HepG2 (cell line): ENCODE data around the gene DOCK10. TPM values are rescaled to one million over a fixed set of nuclear protein-coding genes. Genes with fewer than 3 reads are reported as not detected.

Experiments used
- ATAC-seq: fragments of 200-7000 bp; cut with Tn5 transposase; 3 replicates; pipeline ENCODE4 v1.9.1; 2020; ENCODE audit warnings: mild to moderate bottlenecking, moderate library complexity
- BruUV-seq: library from RNA; stranded (reverse); fragments of 400-500 nt; replicated peaks from 2 replicates; lab custom pipeline; 2021; lab: Mats Ljungman, UMichigan
- CTCF ChIA-PET: fragments of 300-600 bp; formaldehyde crosslinking; extraction: SDS; loops from one replicate; lab custom pipeline; 2021; ENCODE audit warnings: low total read pairs, inconsistent platforms, low intra/inter-chr PET ratio; lab: Yijun Ruan, JAX
- POLR2A ChIA-PET: fragments of 350-600 bp; sonication (Branson Sonifier 250); formaldehyde crosslinking; loops from one replicate; lab custom pipeline; 2020; ENCODE audit warnings: antibody characterized with exemption, inconsistent platforms; lab: Yijun Ruan, JAX
- DNase-seq: peaks from one replicate; pipeline ENCODE4 v3.0.0-alpha.2; 2015; ENCODE audit warnings: low spot score
- FAIRE-seq: peaks from 3 replicates; lab custom pipeline; 2011; peaks lifted over from hg19 to GRCh38; lab: Jason Lieb, UNC
- H2AFZ ChIP-seq: one replicate; pipeline ENCODE4 v1.6.1; 2011; ENCODE audit warnings: low read length, inconsistent platforms
- H3K27ac ChIP-seq: fragments of 300-600 bp; 3 replicates; pipeline ENCODE4 v1.8.0; 2011; ENCODE audit warnings: mixed run types, mild to moderate bottlenecking, mixed read lengths, low read length, inconsistent platforms; ENCODE audit not compliant: insufficient read depth; ENCODE audit errors: extremely low read length
- H3K27me3 ChIP-seq, 2 experiments: fragments of 200-600 bp in 1 of 2; 2 replicates in 1 of 2; 3 replicates in 1 of 2; pipeline versions ENCODE4 v1.6.0 to v1.8.0; 2011; ENCODE audit warnings: low read length in 2 of 2, mild to moderate bottlenecking in 2 of 2, moderate library complexity in 2 of 2, inconsistent platforms in 1 of 2; ENCODE audit not compliant: insufficient read depth in 2 of 2, control insufficient read depth in 1 of 2
- H3K36me3 ChIP-seq, 2 experiments: fragments of 200-600 bp in 1 of 2; replicated peaks in 1 of 2; 2 replicates in 1 of 2; 3 replicates in 1 of 2; pipeline versions ENCODE4 v1.5.1 to v1.8.0; 2011; ENCODE audit warnings: low read length in 2 of 2, inconsistent platforms in 1 of 2; ENCODE audit not compliant: insufficient read depth in 2 of 2, control insufficient read depth in 1 of 2
- H3K4me1 ChIP-seq: 2 replicates; pipeline ENCODE4 v1.5.1; 2012; ENCODE audit warnings: low read length, inconsistent platforms; ENCODE audit not compliant: insufficient read depth
- H3K4me2 ChIP-seq: 2 replicates; pipeline ENCODE4 v1.6.0; 2011; ENCODE audit warnings: low read depth, low read length, inconsistent platforms
- H3K4me3 ChIP-seq, 3 experiments: fragments of 200-600 bp in 1 of 3; sonication (generic), shearing (Covaris generic) in 1 of 3; replicated peaks in 1 of 3; 2 replicates each; pipeline ENCODE4 v1.5.1; 2011 to 2016; ENCODE audit warnings: low read length in 3 of 3, inconsistent platforms in 2 of 3, low read depth in 2 of 3, mild to moderate bottlenecking in 2 of 3, control low read depth in 1 of 3, mixed read lengths in 1 of 3; ENCODE audit not compliant: insufficient read depth in 1 of 3
- H3K79me2 ChIP-seq: one replicate; pipeline ENCODE4 v1.6.1; 2011; ENCODE audit warnings: low read length, inconsistent platforms; ENCODE audit not compliant: insufficient read depth
- H3K9ac ChIP-seq: 2 replicates; pipeline ENCODE4 v1.6.0; 2011; ENCODE audit warnings: mild to moderate bottlenecking, low read depth, low read length, inconsistent platforms; ENCODE audit not compliant: insufficient read depth
- H3K9me3 ChIP-seq: 2 replicates; pipeline ENCODE4 v1.5.1; 2012; ENCODE audit warnings: mild to moderate bottlenecking, low read length
- H4K20me1 ChIP-seq: 2 replicates; pipeline ENCODE4 v1.6.0; 2011; ENCODE audit warnings: inconsistent platforms, mild to moderate bottlenecking, low read length, moderate library complexity; ENCODE audit not compliant: insufficient read depth
- ARHGAP35 ChIP-seq: sonication (generic); formaldehyde crosslinking; IDR thresholded peaks from 2 replicates; pipeline ENCODE4 v1.9.0; 2022; ENCODE audit warnings: mild to moderate bottlenecking, inconsistent platforms, moderate library complexity, missing genetic modification reagents, borderline replicate concordance
- CREM ChIP-seq, 2 experiments: sonication (generic) in 1 of 2; formaldehyde crosslinking in 1 of 2; IDR thresholded peaks; 2 replicates each; pipeline versions ENCODE4 v1.4.0 to v1.6.1; 2016 to 2020; ENCODE audit warnings: antibody characterized with exemption in 1 of 2, mild to moderate bottlenecking in 1 of 2, missing genetic modification reagents in 1 of 2
- HOMEZ ChIP-seq: IDR thresholded peaks from 2 replicates; pipeline ENCODE4 v1.6.1; 2016; ENCODE audit warnings: low read depth
- IRX3 ChIP-seq: sonication (generic); formaldehyde crosslinking; IDR thresholded peaks from 2 replicates; pipeline ENCODE4 v1.8.1; 2023; ENCODE audit warnings: mild to moderate bottlenecking, low read depth, missing genetic modification reagents, borderline replicate concordance
- MTA3 ChIP-seq: sonication (generic); formaldehyde crosslinking; IDR thresholded peaks from 2 replicates; pipeline ENCODE4 v1.4.0; 2020; ENCODE audit warnings: missing genetic modification reagents
- NR2F1 ChIP-seq, 2 experiments: fragments of 450-650 bp in 1 of 2; formaldehyde crosslinking in 1 of 2; IDR thresholded peaks; 2 replicates each; pipeline versions ENCODE4 v1.5.0 to v1.6.1; 2016 to 2020; ENCODE audit warnings: mild to moderate bottlenecking in 1 of 2, missing compliant biosample characterization in 1 of 2, missing genetic modification reagents in 1 of 2, moderate library complexity in 1 of 2
- PREB ChIP-seq: sonication (generic); formaldehyde crosslinking; IDR thresholded peaks from 2 replicates; pipeline ENCODE4 v1.4.0; 2020; ENCODE audit warnings: missing genetic modification reagents
- RBM22 ChIP-seq: fragments of 200-400 bp; formaldehyde crosslinking; optimal IDR thresholded peaks from 2 replicates; pipeline ENCODE3; 2017; ENCODE audit warnings: mild to moderate bottlenecking, low read length, moderate library complexity
- RERE ChIP-seq: IDR thresholded peaks from 2 replicates; pipeline ENCODE4 v1.6.1; 2016; ENCODE audit warnings: low read depth, missing genetic modification reagents, missing compliant biosample characterization
- ZC3H4 ChIP-seq: sonication (generic); formaldehyde crosslinking; IDR thresholded peaks from 2 replicates; pipeline ENCODE4 v1.4.0; 2020; ENCODE audit warnings: missing genetic modification reagents, borderline replicate concordance
- ZNF674 ChIP-seq: sonication (generic); formaldehyde crosslinking; IDR thresholded peaks from 2 replicates; pipeline ENCODE4 v1.5.0; 2020; ENCODE audit warnings: low read depth, mild to moderate bottlenecking, missing genetic modification reagents
- ZNF703 ChIP-seq: sonication (generic); formaldehyde crosslinking; IDR thresholded peaks from 2 replicates; pipeline ENCODE4 v1.5.1; 2020; ENCODE audit warnings: missing genetic modification reagents, mild to moderate bottlenecking, moderate library complexity, borderline replicate concordance
- ZNF749 ChIP-seq: sonication (generic); formaldehyde crosslinking; IDR thresholded peaks from 2 replicates; pipeline ENCODE4 v1.8.0; 2022; ENCODE audit warnings: mild to moderate bottlenecking, missing genetic modification reagents, moderate library complexity, borderline replicate concordance
- ZSCAN12 ChIP-seq: sonication (generic); formaldehyde crosslinking; IDR thresholded peaks from 2 replicates; pipeline ENCODE4 v1.9.0; 2021; ENCODE audit warnings: mild to moderate bottlenecking, missing genetic modification reagents
- WGBS: methylation state at CpG from one replicate; pipeline ENCODE4 v1.1.6; 2017; ENCODE audit warnings: low lambda C conversion rate; 5-methylcytosine and 5-hydroxymethylcytosine counted together
- in situ Hi-C: cut with HindIII; loops from 2 replicates; pipeline ENCODE4 v1.10.0; 2017; ENCODE audit warnings: low pct_unique_long_range_greater_than_20kb; ENCODE audit not compliant: extremely low pct_ligation_motif_present
- intact Hi-C: fragments of 100-400 bp; cut with micrococcal nuclease; formaldehyde crosslinking; loops from one replicate; pipeline ENCODE4 v1.10.0; 2022; ENCODE audit not compliant: unreplicated experiment
- polyA plus RNA-seq, 8 experiments: library from polyadenylated mRNA; depleted of rRNA in 3 of 8; stranded (reverse) in 7 of 8; unstranded in 1 of 8; fragments of >200 nt; fragmentation: Illumina TruSeq in 4 of 8; extraction: Trizol in 4 of 8; gene quantifications; 2 replicates each; pipeline versions ENCODE4 v1.2.1 to v1.2.3, GENCODE V29; 2011 to 2016; ENCODE audit warnings: low read depth in 4 of 8, missing spikeins in 1 of 8, mixed read lengths in 1 of 8; ENCODE audit not compliant: insufficient read depth in 1 of 8
- total RNA-seq, 5 experiments: library from RNA; depleted of rRNA; stranded (reverse); fragments of >200 nt; fragmentation: Illumina TruSeq; extraction: Trizol; gene quantifications; 2 replicates each; pipeline ENCODE4 v1.2.3, GENCODE V29; 2016; ENCODE audit warnings: low read depth in 1 of 5

Gene DOCK10
- total and polyA plus RNA-seq, 2 of the 13 experiments (the other 11 are each of a cell fraction or from before 2014, with no cell fraction given), result not detected

GRCh38 chr2:224813578-224813977 is 228.7 kb downstream of the DOCK10 start:
- no peak for FAIRE-seq
- intact Hi-C loops (no loop called here), in situ Hi-C loops (no loop called here)
- ChIA-PET CTCF (no interaction called here), POLR2A (no interaction called here)
- no peak overlapping the region for H3K4me2 ChIP-seq
- H3K9me3 ChIP-seq, result no peaks in the 10 kb centered on the region
- no peak overlapping the region for H3K4me3 ChIP-seq
- H3K27ac ChIP-seq, result no peak overlapping the region
- no peak for DNase-seq
- no peaks in the 10 kb centered on the region for H3K4me1 ChIP-seq
- ATAC-seq, result no peak
- no TSS peak for BruUV-seq
- H3K79me2 ChIP-seq, result no peaks in the 10 kb centered on the region
- no peak for TF ChIP-seq PREB
- TF ChIP-seq MTA3 (CRISPR knock-in tag), result no peak
- TF ChIP-seq NR2F1 (CRISPR knock-in tag; IDR thresholded peaks at IDR 0.05), result no peak
- no peak for TF ChIP-seq CREM (IDR thresholded peaks at IDR 0.05)
- TF ChIP-seq CREM (CRISPR knock-in tag; IDR thresholded peaks at IDR 0.05), result no peak
- no peak for TF ChIP-seq ZNF674 (CRISPR knock-in tag)
- TF ChIP-seq RERE (CRISPR knock-in tag), result no peak
- no peak for TF ChIP-seq RBM22
- no peak for TF ChIP-seq ZSCAN12
- TF ChIP-seq ARHGAP35 (CRISPR knock-in tag), result no peak
- TF ChIP-seq ZNF749 (CRISPR knock-in tag), result no peak
- TF ChIP-seq ZC3H4 (CRISPR knock-in tag), result no peak
- TF ChIP-seq IRX3 (CRISPR knock-in tag), result no peak
- no peak for TF ChIP-seq ZNF703 (CRISPR knock-in tag)
- no peak for TF ChIP-seq HOMEZ (CRISPR knock-in tag)
- H3K27me3 ChIP-seq, result no peaks in the 10 kb centered on the region
- H2AFZ ChIP-seq, result no peak overlapping the region
- no peaks in the 10 kb centered on the region for H3K36me3 ChIP-seq
- 11% methylated on average over 1 of the region's 1 CpG for WGBS
- no peak overlapping the region for H3K9ac ChIP-seq
- H4K20me1 ChIP-seq, result no peaks in the 10 kb centered on the region
